Esophagus squamous epithelium (tissue), 4 donors: ENCODE data around the gene CLN3.
A peak's percentile ranks its signal among the peaks of the same experiment; 100 is the strongest.

Experiments used
- POLR2A ChIP-seq, 4 donors: fragments of 450-650 bp; IDR thresholded peaks; one replicate each; pipeline ENCODE4 v1.6.1; 2017; ENCODE audit warnings: antibody characterized with exemption in 4 of 4, mild to moderate bottlenecking in 4 of 4, moderate library complexity in 3 of 4
- TF ChIP-seq, protein P1 (sequence below), 6 experiments: fragments of 450-650 bp in 4 of 6; fragments of 200-600 bp in 2 of 6; sonication (generic) in 2 of 6; IDR thresholded peaks; one replicate each; pipeline ENCODE4 v1.5.1; 2016 to 2019; ENCODE audit warnings: antibody characterized with exemption in 6 of 6, mild to moderate bottlenecking in 4 of 6, moderate library complexity in 4 of 6

GRCh38 chr16:28494121-28494851 is 2.4 kb upstream of the CLN3 start, which contains the start of gene APOBR:
- peak in 1 of 4 donors; percentile 38 for TF ChIP-seq POLR2A (IDR thresholded peaks at IDR 0.05)
- TF ChIP-seq, protein P1, sequence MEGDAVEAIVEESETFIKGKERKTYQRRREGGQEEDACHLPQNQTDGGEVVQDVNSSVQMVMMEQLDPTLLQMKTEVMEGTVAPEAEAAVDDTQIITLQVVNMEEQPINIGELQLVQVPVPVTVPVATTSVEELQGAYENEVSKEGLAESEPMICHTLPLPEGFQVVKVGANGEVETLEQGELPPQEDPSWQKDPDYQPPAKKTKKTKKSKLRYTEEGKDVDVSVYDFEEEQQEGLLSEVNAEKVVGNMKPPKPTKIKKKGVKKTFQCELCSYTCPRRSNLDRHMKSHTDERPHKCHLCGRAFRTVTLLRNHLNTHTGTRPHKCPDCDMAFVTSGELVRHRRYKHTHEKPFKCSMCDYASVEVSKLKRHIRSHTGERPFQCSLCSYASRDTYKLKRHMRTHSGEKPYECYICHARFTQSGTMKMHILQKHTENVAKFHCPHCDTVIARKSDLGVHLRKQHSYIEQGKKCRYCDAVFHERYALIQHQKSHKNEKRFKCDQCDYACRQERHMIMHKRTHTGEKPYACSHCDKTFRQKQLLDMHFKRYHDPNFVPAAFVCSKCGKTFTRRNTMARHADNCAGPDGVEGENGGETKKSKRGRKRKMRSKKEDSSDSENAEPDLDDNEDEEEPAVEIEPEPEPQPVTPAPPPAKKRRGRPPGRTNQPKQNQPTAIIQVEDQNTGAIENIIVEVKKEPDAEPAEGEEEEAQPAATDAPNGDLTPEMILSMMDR (IDR thresholded peaks at IDR 0.05), result no peak
